ENCODE results near the gene TMSB15B.
"Not testable (repeated sequence)": the region's sequence is repeated elsewhere in the genome, so short reads cannot be mapped to it uniquely, and the experiment has no call there.

The TMSB15B gene

DNA sequence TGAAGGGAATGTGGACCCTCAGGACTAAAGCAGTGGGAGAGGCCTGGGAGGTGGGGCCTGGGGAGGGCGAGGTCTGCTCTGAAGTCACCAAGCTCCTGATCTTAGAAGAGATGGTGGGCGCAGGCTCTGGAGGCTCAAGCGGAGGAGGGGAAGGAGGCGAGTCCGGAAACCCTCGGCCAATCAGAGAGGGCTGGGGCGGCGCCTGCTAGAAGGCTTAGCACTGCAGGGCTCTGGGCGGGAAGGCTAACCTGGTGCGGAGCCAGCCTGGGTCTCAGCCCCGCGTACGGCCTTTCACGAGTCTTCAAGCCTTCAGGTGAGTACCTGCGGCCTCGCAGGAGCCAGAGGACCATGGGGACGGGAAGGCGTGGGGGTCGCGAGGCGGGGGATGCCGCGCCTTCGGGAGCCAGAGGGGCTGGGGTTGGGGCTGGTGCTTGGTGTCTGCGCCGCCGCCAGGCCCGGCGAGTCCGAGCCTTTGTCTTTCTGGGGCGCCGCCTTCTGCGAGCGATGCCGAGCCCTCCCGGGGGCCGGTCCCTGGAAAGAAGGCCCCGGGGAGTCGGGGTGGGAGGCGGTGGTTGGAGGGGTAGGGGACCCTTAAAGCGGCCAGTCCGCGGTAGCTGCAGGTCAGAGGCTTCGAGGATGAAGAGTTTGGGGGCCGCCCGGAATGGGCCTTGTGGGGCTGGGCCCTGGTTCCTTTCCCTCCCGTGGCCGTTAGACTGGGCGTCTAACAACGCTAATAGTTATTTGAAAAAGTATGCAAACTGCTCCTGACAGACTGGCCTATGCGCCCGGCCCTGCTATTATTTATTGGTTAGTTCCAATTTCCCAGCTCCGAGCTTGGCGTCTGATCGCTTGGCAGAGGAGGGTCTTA lies at the start of gene TMSB15B:
TSS of gene TMSB15B (plus strand) at position 217 of the 868 bp plus-strand sequence.
- DNase-seq: not testable (repeated sequence)

DNA sequence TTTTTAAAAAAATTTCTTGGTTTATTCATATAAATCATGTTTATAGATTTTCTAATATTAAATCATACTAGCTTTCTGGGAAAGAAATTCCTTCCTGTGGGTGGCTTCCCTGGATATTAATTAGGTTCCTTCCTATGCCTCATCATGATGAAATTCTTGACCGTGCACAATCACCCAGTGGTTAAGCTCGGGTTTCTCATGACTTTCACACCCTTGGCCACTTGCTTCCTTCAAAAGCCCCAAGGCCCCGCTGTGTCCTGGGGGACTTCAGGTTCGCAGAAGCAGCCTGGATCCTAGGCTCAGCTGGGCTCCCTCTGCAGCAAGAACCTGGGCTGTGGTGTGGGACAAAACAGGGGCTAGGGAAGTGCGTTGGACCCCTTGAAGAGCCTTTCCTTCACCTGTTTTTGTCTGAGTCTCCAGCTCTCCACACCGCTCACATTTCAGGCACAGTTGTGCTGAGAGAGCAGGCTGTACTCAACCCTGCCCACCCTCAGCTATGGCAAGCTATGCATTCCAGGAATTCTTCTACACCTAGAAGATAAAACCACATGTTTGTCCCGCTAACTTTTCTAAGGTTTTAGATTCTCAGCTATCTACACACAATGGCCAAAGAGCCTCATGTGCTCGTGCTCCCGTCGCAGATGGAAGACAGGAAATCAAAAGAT lies 48.9 kb upstream of the TMSB15B start:
- no peak for DNase-seq

DNA sequence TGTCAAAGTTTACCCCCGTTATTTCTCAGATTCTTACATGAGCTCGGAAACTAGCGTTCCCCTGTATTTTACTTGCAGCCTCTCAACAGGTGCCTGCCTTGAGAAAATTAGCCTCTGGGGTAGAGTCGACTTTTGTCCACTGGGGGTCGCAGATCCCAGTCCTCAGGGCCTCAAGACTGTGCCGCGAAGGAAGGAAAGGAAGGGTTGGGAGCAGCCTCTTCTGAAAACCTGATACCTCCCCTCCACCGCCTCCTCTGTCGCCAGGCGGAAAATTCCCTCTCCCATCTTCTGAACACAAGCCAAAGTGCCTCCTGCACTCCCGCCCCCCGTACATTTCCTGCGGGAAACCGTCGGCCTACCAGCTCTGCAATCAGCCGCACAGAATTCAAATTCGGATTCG lies 44.4 kb upstream of the TMSB15B start:
- DNase-seq: peak; percentile 29

DNA sequence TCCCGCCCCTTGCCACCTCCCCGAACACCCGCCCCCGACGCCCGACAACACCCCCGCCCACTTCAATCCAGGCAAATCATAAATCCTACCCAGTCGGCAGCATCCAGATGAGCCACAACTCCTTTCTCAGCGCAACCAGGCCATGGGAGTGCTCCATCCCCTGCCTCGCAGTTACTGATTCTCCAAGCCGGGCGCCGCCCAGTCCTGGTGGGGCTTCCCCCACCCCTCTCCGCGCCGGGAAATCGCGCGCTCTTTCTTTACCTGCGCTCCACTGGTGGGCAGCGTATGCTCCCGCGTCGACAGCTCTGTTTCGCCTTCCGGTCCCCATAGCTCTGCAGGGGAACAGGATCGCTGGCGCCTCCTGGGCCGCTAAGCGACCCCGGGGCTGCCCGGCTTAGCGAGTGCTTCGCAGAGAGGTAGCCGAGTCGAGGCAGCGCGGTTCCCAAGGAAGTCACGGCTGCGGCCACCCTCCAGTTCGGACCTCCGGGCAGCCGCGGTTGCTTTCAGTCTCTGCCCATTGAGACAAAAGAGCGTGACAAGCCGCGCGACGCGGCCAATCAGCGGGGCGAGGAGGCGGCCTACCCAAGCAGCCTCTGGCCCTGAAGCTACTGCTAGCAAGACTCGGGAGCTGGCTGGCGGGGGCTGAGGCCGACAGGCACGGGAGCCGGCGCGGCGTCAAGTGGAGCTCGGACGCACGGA lies 43.7 kb upstream of the TMSB15B start:
- peak; percentile 2 for DNase-seq

DNA sequence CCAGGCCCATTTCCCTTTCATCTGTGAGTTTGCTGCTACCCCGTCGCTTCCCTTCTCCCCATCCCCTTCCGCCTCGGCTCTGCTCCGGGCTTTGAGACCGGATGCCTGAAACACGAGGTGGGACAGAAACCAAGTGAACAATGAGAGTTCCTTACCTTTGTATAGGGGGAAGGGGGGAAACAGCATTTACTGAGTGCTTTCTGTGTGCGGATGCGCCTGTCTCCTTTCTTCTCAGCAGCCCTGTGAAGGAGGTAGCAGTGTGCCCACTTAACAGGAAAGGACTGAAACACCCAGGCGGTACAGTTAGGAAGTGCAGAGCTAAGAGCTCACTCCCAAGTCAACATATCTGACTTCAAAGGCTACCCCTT lies 43.2 kb upstream of the TMSB15B start:
- peak; percentile 56 for DNase-seq

DNA sequence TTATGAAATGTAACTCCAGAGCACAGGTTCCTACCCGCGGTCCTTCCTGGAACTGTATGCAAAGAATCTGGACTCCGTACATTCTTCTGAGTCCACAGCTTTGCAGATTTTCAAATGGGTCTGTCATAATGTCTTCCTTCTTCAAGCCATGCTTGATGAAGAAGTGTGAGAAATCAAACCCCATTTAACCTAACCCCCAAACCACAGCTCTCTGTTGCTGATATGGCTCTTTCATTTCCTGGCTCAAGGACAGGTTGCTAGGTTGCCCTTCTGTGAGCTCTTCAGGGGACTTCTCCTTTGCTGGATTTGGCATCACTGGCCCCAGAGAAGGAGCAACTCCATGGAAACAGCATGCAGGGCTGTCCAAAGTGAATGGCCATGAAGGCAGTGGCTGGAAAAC lies 41.9 kb upstream of the TMSB15B start:
- not testable (repeated sequence) for DNase-seq

DNA sequence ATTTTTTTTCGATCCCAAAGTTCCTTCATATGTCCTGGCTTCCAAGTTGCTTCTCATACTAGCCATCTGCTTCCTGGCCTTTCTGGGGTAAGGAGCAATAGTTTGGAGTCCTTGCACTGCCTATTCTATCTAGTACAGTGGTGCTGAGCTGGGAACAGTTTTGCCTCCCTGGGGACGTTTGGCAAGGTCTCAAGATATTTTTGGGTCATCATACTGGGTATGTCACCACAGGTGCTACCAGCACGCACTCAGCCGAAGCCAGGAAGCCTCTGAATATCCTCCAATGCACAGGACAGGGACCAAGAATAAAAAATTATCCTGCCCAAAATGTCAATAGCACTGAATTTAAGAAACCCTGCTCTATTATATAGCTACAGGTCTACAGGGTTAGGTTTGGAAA lies 35.4 kb upstream of the TMSB15B start:
- no peak for DNase-seq

DNA sequence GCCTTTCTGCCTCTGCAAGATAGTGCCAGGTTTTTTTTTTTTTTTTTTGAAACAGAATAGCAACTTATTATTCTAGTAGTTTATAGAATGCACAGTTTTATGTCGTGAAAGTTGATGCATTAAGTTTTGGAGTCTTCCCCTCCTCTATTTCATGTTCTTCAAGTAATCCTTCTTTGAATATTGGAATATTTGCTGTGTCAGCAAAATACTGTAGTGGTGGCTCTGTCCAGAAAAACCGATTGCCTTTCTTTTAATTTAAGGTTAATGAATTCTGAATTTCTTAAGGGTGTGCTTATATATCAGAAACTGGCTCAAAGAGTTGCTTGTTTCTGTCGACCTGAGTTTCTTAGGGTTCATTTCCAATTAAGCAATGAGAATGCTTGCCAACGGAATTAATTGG lies 34.8 kb upstream of the TMSB15B start:
- DNase-seq: no peak

DNA sequence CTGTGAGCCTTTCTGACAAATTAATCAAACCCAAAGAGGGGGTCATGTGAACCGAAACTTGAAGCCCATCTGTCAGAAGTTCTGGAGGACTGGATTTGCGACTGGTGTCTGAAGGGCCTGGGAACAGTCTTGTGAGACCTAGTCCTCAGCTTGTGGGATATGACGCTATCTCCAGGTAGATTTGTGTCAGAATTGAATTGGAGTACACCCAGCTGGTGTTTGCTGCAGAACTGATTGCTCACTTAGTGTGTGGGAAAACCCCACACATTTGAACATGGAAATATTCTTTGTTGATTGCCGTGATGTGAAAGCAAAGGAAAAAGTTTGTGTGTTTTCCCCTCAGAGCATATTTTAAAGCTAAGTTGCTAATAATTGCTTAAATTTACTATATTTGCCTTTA lies 30.3 kb upstream of the TMSB15B start:
- DNase-seq: no peak

DNA sequence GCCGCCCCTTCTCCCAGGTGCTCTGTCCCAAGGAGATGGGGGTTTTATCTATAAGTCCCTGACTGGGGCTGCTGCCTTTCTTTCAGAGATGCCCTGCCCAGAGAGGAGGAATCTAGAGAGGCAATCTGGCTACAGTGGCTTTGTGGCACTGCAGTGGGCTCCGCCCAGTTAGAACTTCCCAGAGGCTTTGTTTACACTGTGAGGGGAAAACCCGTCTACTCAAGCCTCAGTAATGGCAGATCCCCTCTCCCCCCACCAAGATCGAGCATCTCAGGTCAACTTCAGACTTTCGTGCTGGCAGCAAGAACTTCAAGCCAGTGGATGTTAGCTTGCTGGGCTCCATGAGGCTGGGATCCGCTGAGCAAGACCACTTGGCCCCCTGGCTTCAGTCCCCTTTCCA lies 22.2 kb upstream of the TMSB15B start:
- not testable (repeated sequence) for DNase-seq

DNA sequence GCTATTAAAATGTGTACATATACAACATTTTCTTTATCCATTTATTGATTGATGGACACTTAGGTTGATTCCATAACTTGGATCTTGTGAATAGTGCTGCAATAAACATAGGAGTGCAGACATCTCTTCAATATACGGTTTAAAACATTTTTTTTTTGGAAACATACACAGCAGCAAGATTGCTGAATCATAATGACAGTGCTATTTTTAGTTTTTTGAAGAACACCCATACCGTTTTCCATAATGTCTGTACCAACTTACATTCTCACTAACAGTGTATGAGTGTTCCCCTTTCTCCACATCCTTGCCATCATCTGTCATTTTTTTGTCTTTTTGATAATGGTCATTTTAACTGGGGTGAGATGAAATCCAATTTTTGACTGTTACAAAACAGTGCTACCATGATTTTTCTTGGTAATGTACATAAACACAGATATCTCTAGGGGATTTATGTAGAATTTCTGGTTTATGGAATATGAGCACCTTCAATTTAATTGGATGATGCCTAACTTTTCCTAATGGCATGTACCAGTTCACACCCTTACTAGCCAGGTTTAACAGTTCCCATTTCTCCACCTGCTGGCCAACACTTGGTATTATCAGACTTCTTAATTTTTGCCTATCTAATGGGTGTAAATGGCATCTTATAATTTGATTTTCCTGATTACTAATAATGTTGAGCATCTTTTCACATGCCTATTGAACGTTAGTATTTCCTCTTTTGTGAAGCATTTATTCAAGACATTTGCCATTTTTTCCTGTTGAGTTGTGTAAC lies 21.0 kb upstream of the TMSB15B start:
- peak; percentile 1 for DNase-seq

DNA sequence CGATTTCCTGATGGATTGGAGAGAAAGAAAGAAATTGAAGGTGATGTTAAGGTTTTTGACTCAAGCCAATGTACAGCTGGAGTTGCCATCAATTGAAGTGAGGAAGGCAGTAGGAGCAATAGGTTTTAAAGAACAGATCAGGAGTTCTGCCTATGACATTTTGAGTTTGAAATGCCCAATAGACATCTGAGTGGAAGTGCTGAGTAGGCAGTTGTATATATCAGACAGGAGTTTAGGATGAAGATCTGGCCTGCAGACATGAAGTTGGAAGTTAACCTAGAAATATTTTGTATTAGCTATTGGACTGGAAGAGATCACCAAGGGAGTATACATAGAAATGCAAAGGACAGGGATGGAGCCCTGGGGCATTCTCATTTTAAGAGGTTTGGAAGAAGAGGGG lies 12.9 kb upstream of the TMSB15B start:
- DNase-seq: no peak

DNA sequence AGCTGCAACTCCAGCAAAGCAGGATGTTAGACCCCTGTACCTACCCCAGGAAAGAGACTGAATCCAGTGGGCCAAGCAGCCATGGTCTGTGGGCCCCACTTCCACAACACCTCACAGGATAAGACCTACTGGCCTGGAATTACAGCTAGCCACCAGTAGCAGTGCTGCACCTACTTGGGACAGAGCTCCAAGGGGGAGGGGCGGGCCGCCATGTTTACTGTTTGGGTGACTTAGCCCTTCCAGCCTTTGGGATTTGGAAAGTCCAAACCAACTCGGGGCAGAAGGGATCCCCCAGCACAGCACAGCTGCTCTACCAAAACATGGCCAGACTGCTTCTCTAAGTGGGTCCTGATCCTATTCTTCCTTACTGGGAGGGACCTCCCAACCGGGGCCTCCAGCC lies 9.1 kb upstream of the TMSB15B start:
- DNase-seq: no peak

DNA sequence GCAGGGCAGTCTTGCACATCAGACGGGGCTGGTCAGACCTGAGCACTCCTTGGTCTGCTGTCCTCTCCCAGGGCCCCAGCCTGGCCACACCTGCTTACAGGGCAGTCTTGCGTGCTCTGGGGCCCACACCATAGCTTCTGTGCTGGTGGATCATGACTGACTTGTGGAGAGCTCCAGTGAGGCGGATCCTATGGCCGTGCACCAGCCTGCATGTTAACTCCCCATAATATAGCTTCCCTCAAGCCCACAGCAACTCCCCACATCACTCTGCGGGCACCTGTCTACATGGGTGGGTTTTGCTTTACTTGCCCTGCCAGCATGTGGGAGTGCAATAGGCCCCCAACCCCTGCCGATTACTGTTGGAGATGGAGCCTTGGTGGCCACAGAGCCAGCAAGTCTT lies 8.2 kb upstream of the TMSB15B start:
- DNase-seq: no peak

DNA sequence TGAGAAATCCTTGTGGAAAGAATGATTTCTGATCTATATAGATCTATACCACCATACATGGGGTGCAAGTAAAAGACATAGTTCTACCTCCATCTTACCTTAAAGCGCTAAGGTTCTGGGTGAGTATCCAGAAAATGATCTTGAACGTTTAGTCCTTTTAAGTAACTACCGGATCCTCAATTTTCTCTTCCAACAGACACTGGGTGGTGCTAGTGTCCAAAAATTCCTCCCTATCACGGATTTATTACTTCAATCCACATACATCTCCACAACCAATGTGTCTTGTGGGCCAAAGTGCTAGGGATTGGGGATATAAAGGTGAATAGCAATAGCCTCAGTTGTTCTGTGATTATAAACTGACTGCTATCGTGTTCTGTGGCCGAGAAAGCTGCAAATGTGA lies 1.8 kb upstream of the TMSB15B start:
- not testable (repeated sequence) for DNase-seq

DNA sequence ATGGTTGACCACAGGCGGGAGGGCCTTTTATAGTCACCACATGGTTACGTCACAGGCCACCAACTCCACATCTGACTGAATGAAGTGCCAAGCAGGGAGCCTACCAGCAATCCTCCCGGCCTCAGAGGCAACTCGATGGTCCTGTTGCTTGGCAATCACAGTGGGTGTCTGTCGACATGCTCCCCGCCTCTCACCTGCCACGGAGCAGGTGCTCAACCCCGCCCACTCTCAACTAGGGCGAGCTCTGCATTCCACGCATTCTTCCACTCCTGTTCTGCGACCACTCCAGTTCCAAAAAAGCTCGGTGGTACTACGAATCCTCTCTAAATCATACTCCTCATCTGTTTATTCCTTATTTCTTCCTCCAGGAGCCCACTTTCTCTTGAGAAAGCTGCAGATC lies 21.1 kb downstream of the TMSB15B start:
- DNase-seq: not testable (repeated sequence)

DNA sequence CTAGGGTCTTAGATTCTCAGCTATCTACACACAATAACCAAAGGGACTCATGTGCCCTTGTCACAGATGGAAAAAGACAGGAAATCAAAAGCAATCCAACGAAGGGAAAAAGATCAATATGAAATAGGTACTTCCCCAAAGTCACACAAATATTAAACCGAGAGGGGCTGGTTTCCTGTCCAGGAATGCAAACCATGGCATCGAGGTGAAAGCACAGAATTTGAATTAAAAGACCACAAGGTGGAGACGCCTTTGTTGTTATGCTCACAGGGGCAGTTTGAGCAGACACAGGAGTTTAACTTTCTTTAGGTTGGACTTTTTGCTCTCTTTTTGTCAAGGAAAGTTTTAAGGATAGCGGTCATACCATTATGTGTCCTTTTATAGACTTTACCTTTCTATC lies 36.8 kb downstream of the TMSB15B start:
- DNase-seq: no peak

DNA sequence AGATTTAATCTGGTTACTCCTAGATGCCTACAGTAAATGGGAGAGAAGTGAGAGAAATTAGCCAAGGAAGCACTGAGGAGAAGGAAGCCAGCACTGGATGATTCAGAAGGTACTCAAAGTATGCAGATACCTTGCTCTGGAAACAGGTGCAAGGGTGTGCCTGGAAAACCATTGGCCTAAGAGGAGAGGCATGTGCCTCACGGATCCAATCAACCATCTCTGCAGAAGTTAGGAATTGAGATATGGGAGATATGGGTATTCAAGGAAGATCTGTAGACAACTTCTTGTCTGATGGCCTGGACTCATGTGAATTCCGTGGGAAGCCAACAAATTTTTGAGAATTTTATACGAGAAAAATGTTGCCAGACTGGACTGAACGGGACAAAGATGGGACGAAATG lies 46.4 kb downstream of the TMSB15B start:
- no peak for DNase-seq

DNA sequence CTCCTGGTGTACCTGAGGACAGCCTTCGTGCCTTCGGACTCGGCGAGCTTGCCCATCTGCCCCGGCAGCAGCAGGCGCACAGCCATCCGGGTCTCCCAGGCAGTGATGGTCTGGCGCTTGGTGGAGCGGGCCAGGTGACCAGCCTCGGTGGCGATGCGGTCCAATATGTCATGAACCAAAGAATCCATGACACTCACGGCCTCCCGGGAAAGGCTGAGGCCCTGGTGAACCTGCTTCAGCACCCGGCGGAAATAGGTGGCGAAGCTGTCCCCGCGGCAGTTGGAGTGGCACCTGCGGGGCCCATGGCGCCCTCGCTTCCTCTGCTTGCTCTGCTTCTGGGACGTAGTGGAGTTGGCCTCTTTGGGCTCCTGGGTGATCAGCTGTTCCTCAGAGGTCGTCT lies 50.7 kb downstream of the TMSB15B start:
- DNase-seq: no peak

DNA sequence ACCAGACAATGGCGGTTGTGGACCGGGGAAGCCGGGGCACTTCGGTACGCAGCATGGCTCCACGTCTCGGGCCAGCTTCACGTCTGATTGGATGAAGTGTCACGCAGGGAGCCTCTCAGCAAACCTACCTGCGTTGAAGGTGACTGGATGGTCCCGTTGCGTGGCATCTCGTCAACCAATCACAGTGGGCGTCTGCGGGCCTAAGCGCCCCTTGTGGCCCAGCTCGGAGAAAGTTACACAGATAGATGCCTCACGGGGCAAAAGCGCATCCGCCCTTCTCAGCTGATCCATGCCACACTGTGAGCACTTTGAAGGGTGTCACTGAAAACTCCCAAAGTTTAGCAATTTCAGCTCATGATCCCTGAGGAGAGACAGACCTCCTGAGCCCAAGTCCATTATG lies 51.2 kb downstream of the TMSB15B start, which contains the start of gene H2BW1:
TSS of gene H2BW1 (minus strand) at position 103 of the 400 bp plus-strand sequence. CDS start 132 bp downstream, outside the sequence.
- DNase-seq: no peak

DNA sequence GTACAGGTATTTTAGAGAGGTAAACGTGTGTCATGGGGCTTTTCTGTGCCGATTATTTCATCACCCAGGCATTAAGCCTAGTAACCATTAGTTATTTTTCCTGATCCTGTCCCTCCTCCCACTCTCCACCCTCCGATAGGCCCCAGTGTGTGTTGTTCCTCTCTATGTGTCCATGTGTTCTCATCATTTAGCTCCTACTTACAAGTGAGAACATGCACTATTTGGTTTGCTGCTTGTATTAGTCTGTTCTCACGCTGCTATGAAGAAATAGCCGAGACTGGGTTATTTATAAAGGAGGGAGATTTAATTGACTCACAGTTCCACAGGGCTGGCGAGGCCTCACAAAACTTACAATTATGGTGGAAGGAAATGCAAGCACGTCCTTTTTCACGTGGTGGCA lies 53.1 kb downstream of the TMSB15B start:
- not testable (repeated sequence) for DNase-seq

All from NCI-H446 treated with DMSO at 0.1 percent for 48 hours (cell line).